ENCODE data around the gene PDSS2.
"Not testable (repeated sequence)": the region's sequence is repeated elsewhere in the genome, so short reads cannot be mapped to it uniquely, and the experiment has no call there.

PDSS2 gene

GRCh38 chr6:107314531-107314939, 144.8 kb downstream of the PDSS2 start:
- TF ChIP-seq, protein P1, sequence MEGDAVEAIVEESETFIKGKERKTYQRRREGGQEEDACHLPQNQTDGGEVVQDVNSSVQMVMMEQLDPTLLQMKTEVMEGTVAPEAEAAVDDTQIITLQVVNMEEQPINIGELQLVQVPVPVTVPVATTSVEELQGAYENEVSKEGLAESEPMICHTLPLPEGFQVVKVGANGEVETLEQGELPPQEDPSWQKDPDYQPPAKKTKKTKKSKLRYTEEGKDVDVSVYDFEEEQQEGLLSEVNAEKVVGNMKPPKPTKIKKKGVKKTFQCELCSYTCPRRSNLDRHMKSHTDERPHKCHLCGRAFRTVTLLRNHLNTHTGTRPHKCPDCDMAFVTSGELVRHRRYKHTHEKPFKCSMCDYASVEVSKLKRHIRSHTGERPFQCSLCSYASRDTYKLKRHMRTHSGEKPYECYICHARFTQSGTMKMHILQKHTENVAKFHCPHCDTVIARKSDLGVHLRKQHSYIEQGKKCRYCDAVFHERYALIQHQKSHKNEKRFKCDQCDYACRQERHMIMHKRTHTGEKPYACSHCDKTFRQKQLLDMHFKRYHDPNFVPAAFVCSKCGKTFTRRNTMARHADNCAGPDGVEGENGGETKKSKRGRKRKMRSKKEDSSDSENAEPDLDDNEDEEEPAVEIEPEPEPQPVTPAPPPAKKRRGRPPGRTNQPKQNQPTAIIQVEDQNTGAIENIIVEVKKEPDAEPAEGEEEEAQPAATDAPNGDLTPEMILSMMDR (IDR thresholded peaks at IDR 0.05; ENCODE audit: low read depth, low read length), result no peak
- Histone ChIP-seq H3K27me3 (ENCODE audit: insufficient read depth, low read depth, severe bottlenecking) (no peaks in the 10 kb centered on the region), H3K27ac (no peak overlapping the region), H3K9me3 (ENCODE audit: severe bottlenecking) (no peaks in the 10 kb centered on the region), H3K4me3 (ENCODE audit: low read depth, low read length) (no peak overlapping the region), H3K36me3 (no peaks in the 10 kb centered on the region)
- DNase-seq, result no peak

DNA sequence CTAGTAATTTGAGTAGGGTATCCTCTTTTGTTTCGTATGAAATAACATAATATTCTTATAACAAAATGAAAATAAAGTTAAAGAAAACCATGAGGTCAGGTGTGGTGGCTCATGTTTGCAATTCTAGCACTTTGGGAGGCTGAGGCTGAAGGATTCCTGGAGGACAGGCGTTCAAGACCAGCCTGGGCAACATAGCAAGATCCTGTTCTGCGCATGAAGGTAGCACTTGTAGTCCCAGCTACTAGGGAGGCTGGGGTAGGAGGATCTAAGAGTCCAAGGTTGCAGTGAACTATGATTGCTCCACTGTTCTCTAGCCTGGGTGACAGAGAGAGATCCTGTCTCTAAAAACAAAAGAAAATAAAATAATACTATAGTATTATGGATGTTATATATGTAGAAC, 145.6 kb downstream of the PDSS2 start:
- no peak for DNase-seq
- no peak overlapping the region for H3K4me3 ChIP-seq (ENCODE audit: low read depth, low read length)
- TF ChIP-seq, protein P1 (IDR thresholded peaks at IDR 0.05; ENCODE audit: low read depth, low read length), result no peak
- H3K27ac ChIP-seq, result no peak overlapping the region
- no peaks in the 10 kb centered on the region for H3K27me3 ChIP-seq (ENCODE audit: insufficient read depth, low read depth, severe bottlenecking)
- no peaks in the 10 kb centered on the region for H3K36me3 ChIP-seq
- H3K9me3 ChIP-seq (ENCODE audit: severe bottlenecking), result no peaks in the 10 kb centered on the region

DNA sequence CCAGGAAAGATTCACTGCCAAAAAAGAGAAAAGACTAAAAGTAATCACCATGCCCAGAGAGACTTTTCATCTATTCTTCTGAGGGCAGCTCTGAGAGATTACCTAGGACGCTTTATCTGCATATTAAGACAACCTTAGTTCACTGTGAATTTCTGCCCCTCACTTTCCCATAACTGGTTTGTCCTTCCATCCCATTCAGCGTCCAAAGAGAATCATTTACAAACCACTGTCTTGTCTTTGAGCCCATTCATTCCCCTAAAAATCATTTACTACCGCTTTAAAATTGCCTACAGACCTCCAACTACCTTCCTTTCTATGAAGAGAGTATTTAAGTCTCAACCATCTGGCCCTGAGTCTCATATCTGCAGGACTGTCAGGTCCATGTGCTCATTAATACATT, 149.0 kb downstream of the PDSS2 start:
- no peak for DNase-seq
- no peaks in the 10 kb centered on the region for H3K27me3 ChIP-seq (ENCODE audit: insufficient read depth, low read depth, severe bottlenecking)
- no peak overlapping the region for H3K27ac ChIP-seq
- no peaks in the 10 kb centered on the region for H3K36me3 ChIP-seq
- TF ChIP-seq, protein P1 (IDR thresholded peaks at IDR 0.05; ENCODE audit: low read depth, low read length), result no peak
- H3K4me3 ChIP-seq (ENCODE audit: low read depth, low read length), result no peak overlapping the region
- no peaks in the 10 kb centered on the region for H3K9me3 ChIP-seq (ENCODE audit: severe bottlenecking)

GRCh38 chr6:107308677-107309076, 150.7 kb downstream of the PDSS2 start:
- TF ChIP-seq, protein P1 (IDR thresholded peaks at IDR 0.05; ENCODE audit: low read depth, low read length), result no peak
- no peak for DNase-seq
- no peaks in the 10 kb centered on the region for H3K27me3 ChIP-seq (ENCODE audit: insufficient read depth, low read depth, severe bottlenecking)
- H3K27ac ChIP-seq, result no peak overlapping the region
- no peaks in the 10 kb centered on the region for H3K36me3 ChIP-seq
- H3K4me3 ChIP-seq (ENCODE audit: low read depth, low read length), result no peak overlapping the region
- H3K9me3 ChIP-seq (ENCODE audit: severe bottlenecking), result no peaks in the 10 kb centered on the region

GRCh38 chr6:107305994-107306393, 153.4 kb downstream of the PDSS2 start:
- not testable (repeated sequence) for H3K27ac ChIP-seq; H3K4me3 ChIP-seq (ENCODE audit: low read depth, low read length); DNase-seq; H3K9me3 ChIP-seq (ENCODE audit: severe bottlenecking); H3K27me3 ChIP-seq (ENCODE audit: insufficient read depth, low read depth, severe bottlenecking); H3K36me3 ChIP-seq

- H3K36me3 ChIP-seq, result no peaks in the 10 kb centered on the region
- no peak overlapping the region for H3K27ac ChIP-seq
- no peak for DNase-seq
- no peak overlapping the region for H3K4me3 ChIP-seq (ENCODE audit: low read depth, low read length)
- no peaks in the 10 kb centered on the region for H3K27me3 ChIP-seq (ENCODE audit: insufficient read depth, low read depth, severe bottlenecking)
- TF ChIP-seq, protein P1 (IDR thresholded peaks at IDR 0.05; ENCODE audit: low read depth, low read length), result no peak
- H3K9me3 ChIP-seq (ENCODE audit: severe bottlenecking), result no peaks in the 10 kb centered on the region
Observed at GRCh38 chr6:107305391-107305790, 154.0 kb downstream of the PDSS2 start.

Data from WERI-Rb-1 (cell line).